WTC11 (cell line): ENCODE results near the gene FAM89A. TPM values are rescaled to one million over a fixed set of nuclear protein-coding genes. Genes with fewer than 3 reads are reported as not detected.
"Not testable (repeated sequence)": the region's sequence is repeated elsewhere in the genome, so short reads cannot be mapped to it uniquely, and the experiment has no call there.

Experiments used
- ATAC-seq: fragments of 200-7000 bp; cut with Tn5 transposase; 2 replicates; pipeline ENCODE4 v1.10.0; 2021; ENCODE audit warnings: mild to moderate bottlenecking, moderate library complexity
- CTCF ChIA-PET: fragments of 300-600 bp; sonication (Branson Sonifier 250); formaldehyde crosslinking; loops from one replicate; lab custom pipeline; 2021; ENCODE audit warnings: antibody characterized with exemption; lab: Charles Lee
- POLR2A ChIA-PET: fragments of 350-600 bp; sonication (Branson Sonifier 250); formaldehyde crosslinking; loops from one replicate; lab custom pipeline; 2021; ENCODE audit warnings: antibody characterized with exemption; lab: Charles Lee
- DNase-seq: peaks from one replicate; pipeline ENCODE4 v3.0.0; 2021; ENCODE audit warnings: low spot score
- H3K27ac Mint-ChIP-seq: 2 replicates; pipeline ENCODE4 v1.8.0; 2021; ENCODE audit warnings: mixed read lengths
- H3K27me3 Mint-ChIP-seq: 2 replicates; pipeline ENCODE4 v1.8.0; 2021; ENCODE audit warnings: low read depth, mild to moderate bottlenecking, moderate library complexity, mixed read lengths
- H3K36me3 Mint-ChIP-seq: 2 replicates; pipeline ENCODE4 v1.8.0; 2021; ENCODE audit warnings: mixed read lengths
- H3K4me1 Mint-ChIP-seq: 2 replicates; pipeline ENCODE4 v1.8.0; 2022; ENCODE audit warnings: mixed read lengths
- H3K4me3 Mint-ChIP-seq: 2 replicates; pipeline ENCODE4 v1.8.0; 2021; ENCODE audit warnings: mild to moderate bottlenecking, moderate library complexity, mixed read lengths
- H3K9me3 Mint-ChIP-seq: 2 replicates; pipeline ENCODE4 v1.8.0; 2021; ENCODE audit warnings: mixed read lengths
- EMX1 ChIP-seq: fragments of 250-450 bp; sonication (Bioruptor Pico); IDR thresholded peaks from 2 replicates; pipeline ENCODE4 v1.8.0; 2021; ENCODE audit warnings: mild to moderate bottlenecking
- ETV6 ChIP-seq: sonication (generic); formaldehyde crosslinking; IDR thresholded peaks from 2 replicates; pipeline ENCODE4 v1.8.1; 2022; ENCODE audit warnings: mild to moderate bottlenecking, missing genetic modification reagents
- FOXJ3 ChIP-seq: sonication (generic); formaldehyde crosslinking; IDR thresholded peaks from 2 replicates; pipeline ENCODE4 v1.9.0; 2021; ENCODE audit warnings: missing genetic modification reagents, mild to moderate bottlenecking, borderline replicate concordance
- FOXP1 ChIP-seq: sonication (generic); formaldehyde crosslinking; IDR thresholded peaks from 2 replicates; pipeline ENCODE4 v1.8.0; 2022; ENCODE audit warnings: missing genetic modification reagents, mild to moderate bottlenecking, moderate library complexity, borderline replicate concordance
- NR3C1 ChIP-seq: sonication (generic); formaldehyde crosslinking; conservative IDR thresholded peaks from 2 replicates; pipeline ENCODE4 v1.8.1; 2023; ENCODE audit warnings: low read depth, mild to moderate bottlenecking, missing genetic modification reagents
- PRRX2 ChIP-seq: fragments of 250-450 bp; sonication (Bioruptor Pico); IDR thresholded peaks from 2 replicates; pipeline ENCODE4 v1.8.0; 2021; ENCODE audit warnings: mild to moderate bottlenecking
- SMAD3 ChIP-seq: sonication (generic); formaldehyde crosslinking; IDR thresholded peaks from 2 replicates; pipeline ENCODE4 v1.8.0; 2022; ENCODE audit warnings: missing genetic modification reagents, mild to moderate bottlenecking, borderline replicate concordance
- SP1 ChIP-seq: sonication (generic); formaldehyde crosslinking; conservative IDR thresholded peaks from 2 replicates; pipeline ENCODE4 v1.8.1; 2022; ENCODE audit warnings: missing genetic modification reagents
- TP53 ChIP-seq: sonication (generic); formaldehyde crosslinking; IDR thresholded peaks from 2 replicates; pipeline ENCODE4 v1.8.1; 2023; ENCODE audit warnings: mild to moderate bottlenecking, missing genetic modification reagents
- ZNF416 ChIP-seq: fragments of 250-450 bp; sonication (Bioruptor Pico); IDR thresholded peaks from 2 replicates; pipeline ENCODE4 v1.9.0; 2021; ENCODE audit warnings: mild to moderate bottlenecking, inconsistent platforms
- total RNA-seq: library from RNA; stranded (reverse); gene quantifications from 3 replicates; pipeline ENCODE4 v1.2.3, GENCODE V29; 2021
- TF ChIP-seq, protein P1 (sequence below): sonication (generic); formaldehyde crosslinking; IDR thresholded peaks from 2 replicates; pipeline ENCODE4 v1.8.1; 2023; ENCODE audit warnings: mild to moderate bottlenecking, missing genetic modification reagents, borderline replicate concordance
- TF ChIP-seq, protein P2 (sequence below): sonication (generic); formaldehyde crosslinking; IDR thresholded peaks from 2 replicates; pipeline ENCODE4 v1.8.1; 2023; ENCODE audit warnings: mild to moderate bottlenecking, missing genetic modification reagents, moderate library complexity
- TF ChIP-seq, protein P3 (sequence below): sonication (generic); formaldehyde crosslinking; IDR thresholded peaks from 2 replicates; pipeline ENCODE4 v1.8.1; 2022; ENCODE audit warnings: mild to moderate bottlenecking, missing genetic modification reagents, moderate library complexity, borderline replicate concordance
- TF ChIP-seq, protein P4 (sequence below): sonication (generic); formaldehyde crosslinking; IDR thresholded peaks from 2 replicates; pipeline ENCODE4 v1.8.0; 2022; ENCODE audit warnings: mild to moderate bottlenecking, missing genetic modification reagents

The FAM89A gene
- total RNA-seq, 1 experiment from 2014 or later = 2.4 TPM

DNA sequence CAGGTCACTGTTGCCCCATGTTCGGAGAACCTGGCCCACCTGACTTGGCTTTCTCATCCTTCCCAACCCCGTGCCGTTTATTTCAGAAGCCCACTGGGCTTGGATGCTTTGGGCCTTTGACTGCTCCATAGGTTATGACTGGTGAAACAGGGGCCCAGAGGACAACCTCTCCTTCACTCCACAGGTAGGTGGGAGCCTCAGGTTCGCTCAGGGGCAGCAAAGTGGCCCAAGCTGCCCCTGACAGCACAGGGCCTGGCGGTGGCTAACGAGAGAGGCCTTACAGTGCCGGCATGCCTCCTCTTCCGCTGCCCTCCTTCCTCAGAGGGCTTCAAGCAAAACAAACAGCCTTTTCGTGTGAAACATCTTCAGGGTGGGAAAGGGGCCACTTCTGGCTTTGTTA is 16.9 kb downstream of the FAM89A start (continued):
- TF ChIP-seq, protein P1, sequence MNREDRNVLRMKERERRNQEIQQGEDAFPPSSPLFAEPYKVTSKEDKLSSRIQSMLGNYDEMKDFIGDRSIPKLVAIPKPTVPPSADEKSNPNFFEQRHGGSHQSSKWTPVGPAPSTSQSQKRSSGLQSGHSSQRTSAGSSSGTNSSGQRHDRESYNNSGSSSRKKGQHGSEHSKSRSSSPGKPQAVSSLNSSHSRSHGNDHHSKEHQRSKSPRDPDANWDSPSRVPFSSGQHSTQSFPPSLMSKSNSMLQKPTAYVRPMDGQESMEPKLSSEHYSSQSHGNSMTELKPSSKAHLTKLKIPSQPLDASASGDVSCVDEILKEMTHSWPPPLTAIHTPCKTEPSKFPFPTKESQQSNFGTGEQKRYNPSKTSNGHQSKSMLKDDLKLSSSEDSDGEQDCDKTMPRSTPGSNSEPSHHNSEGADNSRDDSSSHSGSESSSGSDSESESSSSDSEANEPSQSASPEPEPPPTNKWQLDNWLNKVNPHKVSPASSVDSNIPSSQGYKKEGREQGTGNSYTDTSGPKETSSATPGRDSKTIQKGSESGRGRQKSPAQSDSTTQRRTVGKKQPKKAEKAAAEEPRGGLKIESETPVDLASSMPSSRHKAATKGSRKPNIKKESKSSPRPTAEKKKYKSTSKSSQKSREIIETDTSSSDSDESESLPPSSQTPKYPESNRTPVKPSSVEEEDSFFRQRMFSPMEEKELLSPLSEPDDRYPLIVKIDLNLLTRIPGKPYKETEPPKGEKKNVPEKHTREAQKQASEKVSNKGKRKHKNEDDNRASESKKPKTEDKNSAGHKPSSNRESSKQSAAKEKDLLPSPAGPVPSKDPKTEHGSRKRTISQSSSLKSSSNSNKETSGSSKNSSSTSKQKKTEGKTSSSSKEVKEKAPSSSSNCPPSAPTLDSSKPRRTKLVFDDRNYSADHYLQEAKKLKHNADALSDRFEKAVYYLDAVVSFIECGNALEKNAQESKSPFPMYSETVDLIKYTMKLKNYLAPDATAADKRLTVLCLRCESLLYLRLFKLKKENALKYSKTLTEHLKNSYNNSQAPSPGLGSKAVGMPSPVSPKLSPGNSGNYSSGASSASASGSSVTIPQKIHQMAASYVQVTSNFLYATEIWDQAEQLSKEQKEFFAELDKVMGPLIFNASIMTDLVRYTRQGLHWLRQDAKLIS (CRISPR knock-in tag) = no peak
- TF ChIP-seq, protein P2, sequence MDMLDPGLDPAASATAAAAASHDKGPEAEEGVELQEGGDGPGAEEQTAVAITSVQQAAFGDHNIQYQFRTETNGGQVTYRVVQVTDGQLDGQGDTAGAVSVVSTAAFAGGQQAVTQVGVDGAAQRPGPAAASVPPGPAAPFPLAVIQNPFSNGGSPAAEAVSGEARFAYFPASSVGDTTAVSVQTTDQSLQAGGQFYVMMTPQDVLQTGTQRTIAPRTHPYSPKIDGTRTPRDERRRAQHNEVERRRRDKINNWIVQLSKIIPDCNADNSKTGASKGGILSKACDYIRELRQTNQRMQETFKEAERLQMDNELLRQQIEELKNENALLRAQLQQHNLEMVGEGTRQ (CRISPR knock-in tag) = no peak
- no peak for TF ChIP-seq NR3C1 (CRISPR knock-in tag)
- TF ChIP-seq EMX1 (CRISPR knock-in tag) = no peak
- no peak for TF ChIP-seq SMAD3 (CRISPR knock-in tag)
- TF ChIP-seq FOXJ3 (CRISPR knock-in tag) = no peak
- no peak for TF ChIP-seq SP1 (CRISPR knock-in tag)
- TF ChIP-seq PRRX2 (CRISPR knock-in tag) = no peak
- no peak for TF ChIP-seq TP53 (CRISPR knock-in tag)
- TF ChIP-seq, protein P3, sequence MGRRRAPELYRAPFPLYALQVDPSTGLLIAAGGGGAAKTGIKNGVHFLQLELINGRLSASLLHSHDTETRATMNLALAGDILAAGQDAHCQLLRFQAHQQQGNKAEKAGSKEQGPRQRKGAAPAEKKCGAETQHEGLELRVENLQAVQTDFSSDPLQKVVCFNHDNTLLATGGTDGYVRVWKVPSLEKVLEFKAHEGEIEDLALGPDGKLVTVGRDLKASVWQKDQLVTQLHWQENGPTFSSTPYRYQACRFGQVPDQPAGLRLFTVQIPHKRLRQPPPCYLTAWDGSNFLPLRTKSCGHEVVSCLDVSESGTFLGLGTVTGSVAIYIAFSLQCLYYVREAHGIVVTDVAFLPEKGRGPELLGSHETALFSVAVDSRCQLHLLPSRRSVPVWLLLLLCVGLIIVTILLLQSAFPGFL (CRISPR knock-in tag) = no peak
- TF ChIP-seq, all 79 proteins: peak for 0

DNA sequence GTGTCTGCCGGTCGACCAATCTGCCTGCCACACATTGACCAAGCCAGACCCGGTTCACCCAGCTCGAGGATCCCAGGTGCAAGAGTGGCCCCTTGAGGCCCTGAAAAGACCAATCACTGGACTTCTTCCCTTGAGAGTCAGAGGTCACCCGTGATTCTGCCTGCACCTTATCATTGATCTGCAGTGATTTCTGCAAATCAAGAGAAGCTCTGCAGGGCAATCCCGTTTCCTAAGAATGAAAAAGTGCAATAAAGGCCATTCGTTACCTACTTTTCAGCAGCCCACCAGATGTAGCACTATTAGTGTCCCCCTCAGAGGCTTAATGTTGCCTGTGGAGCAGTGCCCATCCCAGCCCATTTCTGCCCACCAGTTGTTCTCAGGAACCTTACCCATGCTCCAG is 17.5 kb downstream of the FAM89A start:
- H3K4me3 Mint-ChIP-seq, H3K9me3 Mint-ChIP-seq, H3K27ac Mint-ChIP-seq, ATAC-seq, DNase-seq, POLR2A ChIA-PET, CTCF ChIA-PET, H3K36me3 Mint-ChIP-seq: not testable (repeated sequence)
- Mint-ChIP-seq H3K27me3 (peaks cover 71% of the 10 kb centered on the region), H3K4me1 (peaks cover 31% of the 10 kb centered on the region)

DNA sequence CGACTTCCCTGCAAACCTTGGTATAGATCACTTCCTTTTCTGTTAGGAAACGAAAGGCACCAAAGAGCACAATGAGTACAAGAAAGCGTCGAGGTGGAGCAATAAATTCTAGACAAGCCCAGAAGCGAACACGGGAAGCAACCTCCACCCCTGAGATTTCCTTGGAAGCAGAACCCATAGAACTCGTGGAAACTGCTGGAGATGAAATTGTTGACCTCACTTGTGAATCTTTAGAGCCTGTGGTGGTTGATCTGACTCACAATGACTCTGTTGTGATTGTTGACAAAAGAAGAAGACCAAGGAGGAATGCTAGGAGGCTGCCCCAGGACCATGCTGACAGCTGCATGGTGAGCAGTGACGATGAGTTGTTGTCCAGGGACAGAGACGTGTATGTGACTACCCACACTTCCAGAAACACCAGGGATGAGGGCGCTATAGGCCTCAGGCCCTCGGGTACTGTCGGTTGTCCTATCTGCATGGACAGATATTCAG is 18.5 kb downstream of the FAM89A start:
- ATAC-seq = no peak
- peaks cover 31% of the 10 kb centered on the region for H3K4me1 Mint-ChIP-seq
- no peak for DNase-seq
- no peak for TF ChIP-seq FOXP1
- H3K36me3 Mint-ChIP-seq = no peaks in the 10 kb centered on the region
- POLR2A ChIA-PET = no interaction called here
- H3K9me3 Mint-ChIP-seq = no peaks in the 10 kb centered on the region
- H3K27ac Mint-ChIP-seq = no peak overlapping the region
- H3K27me3 Mint-ChIP-seq = peaks cover 69% of the 10 kb centered on the region
- CTCF ChIA-PET = no interaction called here
- no peak overlapping the region for H3K4me3 Mint-ChIP-seq

DNA sequence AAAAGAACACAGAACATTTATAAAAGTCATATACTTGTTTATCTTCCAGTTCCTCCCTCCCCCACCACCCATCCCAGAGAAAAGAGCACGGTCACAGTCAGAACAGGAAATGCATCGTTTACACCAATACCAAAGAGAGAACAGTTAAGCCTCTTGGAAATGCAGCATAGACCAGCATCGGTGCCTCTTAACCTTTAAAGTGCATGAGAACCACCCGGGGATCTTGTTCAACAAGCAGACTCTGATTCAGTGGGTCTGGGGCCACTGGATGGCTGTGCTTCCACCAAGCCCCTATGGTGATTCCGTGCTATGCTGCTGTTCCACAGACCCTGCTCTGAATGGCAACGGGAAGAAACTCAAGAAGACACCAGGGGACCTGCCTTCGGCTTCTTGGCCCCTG is 19.2 kb downstream of the FAM89A start:
- H3K4me3 Mint-ChIP-seq = peak overlapping the region; percentile 8; the same call in 1 of the 2 replicates
- H3K9me3 Mint-ChIP-seq = no peaks in the 10 kb centered on the region
- no peak for DNase-seq
- no peaks in the 10 kb centered on the region for H3K36me3 Mint-ChIP-seq
- TF ChIP-seq, protein P4, sequence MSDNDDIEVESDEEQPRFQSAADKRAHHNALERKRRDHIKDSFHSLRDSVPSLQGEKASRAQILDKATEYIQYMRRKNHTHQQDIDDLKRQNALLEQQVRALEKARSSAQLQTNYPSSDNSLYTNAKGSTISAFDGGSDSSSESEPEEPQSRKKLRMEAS (CRISPR knock-in tag) = no peak
- TF ChIP-seq ETV6 (CRISPR knock-in tag) (0 out of 2 replicates have a peak, but pooled peaks have one; percentile 24), ZNF416 (CRISPR knock-in tag) (no peak)
- TF ChIP-seq, all 79 proteins: peak for 1
- ATAC-seq = peak; percentile 80
- Mint-ChIP-seq H3K4me1 (peaks cover 31% of the 10 kb centered on the region), H3K27ac (no peak overlapping the region), H3K27me3 (peaks cover 71% of the 10 kb centered on the region)
- ChIA-PET CTCF (no interaction called here), POLR2A (no interaction called here)
